BJ (cell line): ENCODE data around the gene S1PR3. TPM values are rescaled to one million over a fixed set of nuclear protein-coding genes. Genes with fewer than 3 reads are reported as not detected.

Source experiments
- CTCF ChIA-PET: fragments of 350-600 bp; formaldehyde crosslinking; extraction: SDS; loops from one replicate; lab custom pipeline; 2021; ENCODE audit warnings: antibody characterized with exemption, inconsistent platforms; lab: Yijun Ruan, JAX
- POLR2A ChIA-PET: fragments of 300-600 bp; sonication (Branson Sonifier 250); formaldehyde crosslinking; extraction: SDS; loops from one replicate; lab custom pipeline; 2021; ENCODE audit warnings: antibody characterized with exemption; lab: Charles Lee
- DNase-seq: peaks from one replicate; pipeline ENCODE4 v3.0.0-alpha.2; 2011; ENCODE audit warnings: low read depth
- H3K27me3 ChIP-seq: 2 replicates; pipeline ENCODE4 v1.6.0; 2011; ENCODE audit warnings: low read length; ENCODE audit not compliant: control insufficient read depth, insufficient read depth
- H3K36me3 ChIP-seq: 2 replicates; pipeline ENCODE4 v1.5.1; 2011; ENCODE audit warnings: low read length; ENCODE audit not compliant: control insufficient read depth, insufficient read depth
- H3K4me3 ChIP-seq: 2 replicates; pipeline ENCODE4 v1.5.1; 2011; ENCODE audit warnings: low read depth, mild to moderate bottlenecking, control low read depth, low read length
- polyA plus RNA-seq: library from polyadenylated mRNA; depleted of rRNA; stranded (reverse); fragments of >200 nt; gene quantifications from 2 replicates; pipeline ENCODE4 v1.2.3, GENCODE V29; 2011
- TF ChIP-seq, protein P1 (sequence below): IDR thresholded peaks from 2 replicates; pipeline ENCODE4 v1.5.1; 2011; ENCODE audit warnings: low read depth, mild to moderate bottlenecking, control low read depth, inconsistent platforms, low read length, moderate library complexity; ENCODE audit not compliant: insufficient read depth

Gene S1PR3
- polyA plus RNA-seq, 1 experiment, result 20.3 TPM

DNA sequence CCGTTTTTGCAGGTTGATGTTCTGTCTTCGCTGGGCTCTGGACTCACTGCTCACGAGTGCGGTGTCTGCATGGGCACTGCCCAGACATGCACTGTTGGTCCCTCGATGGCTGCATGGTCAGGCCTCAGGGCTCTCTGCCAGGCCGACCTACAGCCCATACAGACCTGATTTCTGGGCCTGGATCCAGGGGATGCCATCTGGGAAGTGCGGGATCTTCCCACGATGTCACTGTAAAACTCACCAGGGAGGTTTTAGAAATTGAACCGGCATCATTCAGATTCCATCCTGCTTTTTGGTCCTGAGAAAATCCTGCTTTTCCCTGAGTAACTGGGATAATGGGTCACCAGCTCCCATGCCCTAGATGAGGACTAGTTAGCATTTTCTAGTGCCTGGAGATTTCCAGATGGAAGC, 9.1 kb downstream of the S1PR3 start:
- ChIA-PET POLR2A (interaction anchor here (0.6 kb wide), 1 partner anchor 407 kb away, joined by 3 read pairs; no protein-coding TSS in a partner anchor), CTCF (interaction anchor here (0.6 to 2.2 kb wide), 15 partner anchors 10 to 1041 kb away, joined by 3 to 13 read pairs (median 4); no protein-coding TSS in a partner anchor)
- Histone ChIP-seq H3K27me3 (no peaks in the 10 kb centered on the region), H3K36me3 (peaks cover 30% of the 10 kb centered on the region), H3K4me3 (no peak overlapping the region)
- DNase-seq, result no peak
- TF ChIP-seq, protein P1, sequence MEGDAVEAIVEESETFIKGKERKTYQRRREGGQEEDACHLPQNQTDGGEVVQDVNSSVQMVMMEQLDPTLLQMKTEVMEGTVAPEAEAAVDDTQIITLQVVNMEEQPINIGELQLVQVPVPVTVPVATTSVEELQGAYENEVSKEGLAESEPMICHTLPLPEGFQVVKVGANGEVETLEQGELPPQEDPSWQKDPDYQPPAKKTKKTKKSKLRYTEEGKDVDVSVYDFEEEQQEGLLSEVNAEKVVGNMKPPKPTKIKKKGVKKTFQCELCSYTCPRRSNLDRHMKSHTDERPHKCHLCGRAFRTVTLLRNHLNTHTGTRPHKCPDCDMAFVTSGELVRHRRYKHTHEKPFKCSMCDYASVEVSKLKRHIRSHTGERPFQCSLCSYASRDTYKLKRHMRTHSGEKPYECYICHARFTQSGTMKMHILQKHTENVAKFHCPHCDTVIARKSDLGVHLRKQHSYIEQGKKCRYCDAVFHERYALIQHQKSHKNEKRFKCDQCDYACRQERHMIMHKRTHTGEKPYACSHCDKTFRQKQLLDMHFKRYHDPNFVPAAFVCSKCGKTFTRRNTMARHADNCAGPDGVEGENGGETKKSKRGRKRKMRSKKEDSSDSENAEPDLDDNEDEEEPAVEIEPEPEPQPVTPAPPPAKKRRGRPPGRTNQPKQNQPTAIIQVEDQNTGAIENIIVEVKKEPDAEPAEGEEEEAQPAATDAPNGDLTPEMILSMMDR, result no peak

DNA sequence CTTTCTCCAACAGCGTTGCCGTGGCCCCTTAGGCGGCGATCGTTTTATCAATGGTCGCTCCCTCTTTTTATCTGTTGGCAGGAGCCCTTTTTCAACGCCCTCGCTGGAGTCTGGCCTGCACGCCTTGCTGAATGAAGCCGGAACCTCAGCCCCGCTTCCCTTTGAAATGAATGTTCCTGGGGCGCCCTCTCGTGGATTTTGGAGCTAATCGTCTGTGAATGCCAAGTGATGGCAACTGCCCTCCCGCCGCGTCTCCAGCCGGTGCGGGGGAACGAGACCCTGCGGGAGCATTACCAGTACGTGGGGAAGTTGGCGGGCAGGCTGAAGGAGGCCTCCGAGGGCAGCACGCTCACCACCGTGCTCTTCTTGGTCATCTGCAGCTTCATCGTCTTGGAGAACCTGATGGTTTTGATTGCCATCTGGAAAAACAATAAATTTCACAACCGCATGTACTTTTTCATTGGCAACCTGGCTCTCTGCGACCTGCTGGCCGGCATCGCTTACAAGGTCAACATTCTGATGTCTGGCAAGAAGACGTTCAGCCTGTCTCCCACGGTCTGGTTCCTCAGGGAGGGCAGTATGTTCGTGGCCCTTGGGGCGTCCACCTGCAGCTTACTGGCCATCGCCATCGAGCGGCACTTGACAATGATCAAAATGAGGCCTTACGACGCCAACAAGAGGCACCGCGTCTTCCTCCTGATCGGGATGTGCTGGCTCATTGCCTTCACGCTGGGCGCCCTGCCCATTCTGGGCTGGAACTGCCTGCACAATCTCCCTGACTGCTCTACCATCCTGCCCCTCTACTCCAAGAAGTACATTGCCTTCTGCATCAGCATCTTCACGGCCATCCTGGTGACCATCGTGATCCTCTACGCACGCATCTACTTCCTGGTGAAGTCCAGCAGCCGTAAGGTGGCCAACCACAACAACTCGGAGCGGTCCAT, 10.0 kb downstream of the S1PR3 start:
- Histone ChIP-seq H3K36me3 (peaks cover 31% of the 10 kb centered on the region), H3K4me3 (no peak overlapping the region), H3K27me3 (no peaks in the 10 kb centered on the region)
- TF ChIP-seq, protein P1, result peak; percentile 75
- CTCF ChIA-PET, result interaction anchor here (0.6 to 2.2 kb wide), 21 partner anchors 9 to 1042 kb away, joined by 3 to 13 read pairs (median 4); no protein-coding TSS in a partner anchor
- no peak for DNase-seq
- POLR2A ChIA-PET, result no interaction called here

- TF ChIP-seq, protein P1, result no peak
- H3K36me3 ChIP-seq, result peaks cover 27% of the 10 kb centered on the region
- CTCF ChIA-PET, result interaction anchor here (1.1 to 2.2 kb wide), 7 partner anchors 8 to 427 kb away, joined by 3 to 12 read pairs (median 5); no protein-coding TSS in a partner anchor
- no peak for DNase-seq
- no peaks in the 10 kb centered on the region for H3K27me3 ChIP-seq
- no peak overlapping the region for H3K4me3 ChIP-seq
- POLR2A ChIA-PET, result no interaction called here
Observed at GRCh38 chr9:89001917-89002540, 10.8 kb downstream of the S1PR3 start.

- TF ChIP-seq, protein P1, result no peak
- ChIA-PET POLR2A (no interaction called here), CTCF (interaction anchor here (0.5 kb wide), 1 partner anchor 296 kb away, joined by 3 read pairs; no protein-coding TSS in a partner anchor)
- DNase-seq, result no peak
- no peaks in the 10 kb centered on the region for H3K27me3 ChIP-seq
- no peak overlapping the region for H3K4me3 ChIP-seq
- H3K36me3 ChIP-seq, result peaks cover 22% of the 10 kb centered on the region
Observed at GRCh38 chr9:89002987-89003386, 11.7 kb downstream of the S1PR3 start.

- Histone ChIP-seq H3K36me3 (peaks cover 18% of the 10 kb centered on the region), H3K4me3 (no peak overlapping the region), H3K27me3 (no peaks in the 10 kb centered on the region)
- POLR2A ChIA-PET, result no interaction called here
- CTCF ChIA-PET, result no interaction called here
- TF ChIP-seq, protein P1, result no peak
- no peak for DNase-seq
Observed at GRCh38 chr9:89005323-89005722, 14.1 kb downstream of the S1PR3 start.
